Amygdala (tissue), 56 donors: ENCODE measurements around the gene ZNF384.
"Not testable (repeated sequence)": the region's sequence is repeated elsewhere in the genome, so short reads cannot be mapped to it uniquely, and the experiment has no call there.

ENCODE experiments used
- DNase-seq, 56 donors: peaks; one replicate each; lab custom pipeline; 2025; lab: John Stamatoyannopoulos, UW

Gene ZNF384

DNA sequence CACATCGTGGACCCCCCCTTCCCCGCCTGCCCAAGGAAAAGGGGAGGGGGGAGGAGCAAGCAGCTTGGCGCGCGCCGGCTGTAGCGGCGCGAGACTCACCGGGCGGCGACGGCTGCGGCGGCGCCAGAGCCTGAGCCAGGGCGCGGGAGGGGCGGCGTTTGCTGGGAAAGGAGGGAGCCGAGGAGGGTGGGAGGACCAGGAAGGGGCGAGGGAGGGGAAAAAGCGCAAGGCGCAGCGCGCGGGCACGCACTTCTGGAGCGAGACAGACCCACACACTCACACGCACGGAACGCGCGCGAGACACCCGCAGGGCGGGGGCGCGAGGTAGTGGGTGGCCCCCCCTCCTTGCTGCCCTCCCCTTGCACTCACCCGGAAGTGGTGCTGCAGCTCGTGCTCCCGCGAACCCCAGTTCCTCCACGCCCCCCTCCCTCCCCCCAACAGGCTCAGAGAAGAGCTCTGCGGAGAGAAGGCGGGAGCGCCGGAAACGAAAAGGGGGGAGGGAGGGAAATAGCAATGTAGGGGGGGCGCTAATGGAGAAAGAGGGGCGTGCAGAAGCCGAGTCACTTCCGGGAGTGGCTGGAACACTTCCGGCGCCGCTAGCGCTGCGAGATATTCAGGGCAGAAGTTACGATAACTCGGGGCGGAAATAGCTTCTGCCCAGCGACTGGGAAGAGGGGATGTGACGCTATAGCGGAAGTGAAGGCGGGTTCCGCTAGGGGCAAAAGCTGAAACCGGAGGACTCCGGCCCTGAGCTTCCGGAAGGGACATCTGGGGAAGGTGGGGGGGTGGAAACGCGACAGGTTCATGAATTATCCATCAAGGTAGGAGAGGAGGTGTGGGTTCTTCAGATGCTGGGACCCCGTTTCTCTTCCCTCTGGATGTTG lies at the start of gene ZNF384:
Gene ZNF384 (minus strand): TSS at position 377 of the 884 bp plus-strand sequence. CDS start 9,855 bp downstream, outside the sequence.
- DNase-seq = peak; percentile 66 to 100 (median 98)

DNA sequence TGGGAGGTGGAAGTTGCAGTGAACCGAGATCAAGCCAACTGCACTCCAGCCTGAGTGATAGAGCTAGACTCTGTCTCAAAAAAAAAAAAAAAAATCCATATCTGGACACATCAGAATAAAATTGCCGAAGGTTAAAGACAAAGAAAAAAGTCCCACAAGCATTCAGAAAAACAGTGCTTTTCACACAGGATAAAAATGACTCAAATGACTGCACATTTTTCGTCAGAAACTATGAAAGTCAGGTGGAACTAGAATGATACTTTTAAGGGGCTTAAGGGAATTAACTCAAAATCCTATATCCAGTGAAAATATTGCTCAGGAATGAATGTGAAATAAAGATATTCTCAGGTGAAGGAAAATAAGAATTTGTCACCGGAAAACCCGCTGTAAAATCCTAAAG lies 47.6 kb upstream of the ZNF384 start:
- DNase-seq = no peak

DNA sequence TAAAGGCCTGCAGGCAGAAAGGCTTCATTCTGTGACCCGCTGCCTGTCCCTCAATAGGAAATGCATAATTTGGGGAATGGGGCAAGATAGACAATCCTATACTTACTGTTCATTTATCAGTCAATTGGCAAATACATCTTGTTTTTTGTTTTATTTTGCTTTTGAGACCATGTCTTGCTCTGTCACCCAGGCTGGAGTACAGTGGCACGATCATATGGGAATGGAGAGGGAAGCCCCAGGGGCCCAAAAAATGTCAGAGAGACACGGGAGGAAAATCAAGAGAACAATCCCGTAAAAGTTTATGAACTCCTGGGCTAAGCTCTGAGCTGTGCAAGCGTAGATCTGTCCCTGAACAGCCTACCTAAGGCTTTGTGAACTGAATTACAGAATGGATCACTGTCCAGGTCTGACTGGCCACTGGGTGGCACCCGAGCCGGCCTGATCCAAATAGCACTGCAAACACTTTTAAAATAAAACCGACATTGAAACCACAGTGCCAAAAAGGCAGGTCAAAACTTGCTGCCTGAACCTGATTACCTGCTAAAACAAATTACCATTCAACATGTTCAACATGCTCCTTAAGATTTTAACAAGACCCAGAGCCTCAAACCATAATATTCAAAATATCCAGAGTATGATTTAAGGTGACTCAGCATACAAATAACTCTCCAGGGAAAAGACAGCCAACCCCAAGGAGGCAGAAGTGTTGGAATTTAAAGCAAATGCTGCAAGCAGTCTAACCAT lies 46.4 kb upstream of the ZNF384 start:
- DNase-seq = peak in 37 of 56 donors; percentile 1 to 80 (median 27)

DNA sequence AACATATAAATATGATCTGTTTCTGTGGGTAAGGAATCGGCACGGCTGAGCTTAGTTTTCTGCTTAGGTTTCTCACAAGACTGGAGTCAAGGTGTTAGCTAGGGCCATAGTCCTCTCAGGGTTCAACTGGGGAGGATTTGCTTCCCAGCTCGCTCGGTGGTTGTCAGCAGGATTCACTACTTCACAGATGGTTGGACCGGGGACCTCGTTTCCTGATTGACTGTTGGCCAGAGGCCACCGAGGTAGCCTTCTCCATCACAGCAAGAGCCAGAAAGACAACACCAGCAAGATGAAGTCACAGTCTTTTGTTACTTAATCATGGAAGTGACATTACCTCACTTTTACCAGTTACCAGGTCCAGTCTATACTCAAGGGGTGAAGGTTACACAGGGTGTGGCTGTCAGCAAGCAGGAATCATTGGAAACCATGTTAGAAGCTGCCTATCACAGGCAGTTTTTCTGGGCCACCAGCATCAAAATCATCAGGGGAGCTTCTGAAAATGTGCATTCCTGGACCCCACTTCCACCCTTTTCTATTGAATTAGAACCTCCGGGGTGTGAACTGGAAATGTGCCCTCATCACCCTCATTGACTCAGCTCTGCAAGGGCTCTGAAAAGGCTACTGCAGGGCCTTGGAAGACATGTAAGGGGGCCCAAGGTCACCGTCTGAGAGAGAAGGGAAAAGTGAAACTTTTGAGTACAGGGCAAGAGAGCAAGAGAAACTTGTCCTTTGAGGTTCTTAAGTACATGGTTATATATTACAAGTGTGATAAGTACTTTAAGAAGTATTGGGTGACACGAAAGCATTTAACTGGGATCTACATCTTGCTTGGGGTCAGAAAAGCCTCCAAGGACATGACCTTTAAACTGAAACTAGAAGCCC lies 45.6 kb upstream of the ZNF384 start:
- no peak for DNase-seq

DNA sequence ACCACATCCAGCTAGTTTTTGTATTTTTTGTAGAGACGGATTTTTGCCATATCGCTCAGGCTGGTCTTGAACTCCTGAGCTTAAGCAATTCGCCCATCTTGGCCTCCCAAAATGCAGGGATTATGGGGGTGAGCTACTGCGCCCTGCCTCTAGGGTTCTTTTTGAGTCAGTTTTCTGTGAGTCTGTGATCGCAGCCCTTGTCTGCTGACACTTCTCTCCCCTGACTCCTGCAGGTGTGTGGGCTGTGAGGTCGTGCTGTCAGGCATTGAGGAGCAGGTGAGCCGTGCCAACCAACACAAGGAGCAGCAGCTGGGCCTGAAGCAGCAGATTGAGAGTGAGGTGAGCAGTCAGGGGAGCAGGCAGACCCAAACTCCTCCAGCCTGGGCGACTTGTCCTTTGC lies 41.0 kb upstream of the ZNF384 start:
- DNase-seq = no peak

DNA sequence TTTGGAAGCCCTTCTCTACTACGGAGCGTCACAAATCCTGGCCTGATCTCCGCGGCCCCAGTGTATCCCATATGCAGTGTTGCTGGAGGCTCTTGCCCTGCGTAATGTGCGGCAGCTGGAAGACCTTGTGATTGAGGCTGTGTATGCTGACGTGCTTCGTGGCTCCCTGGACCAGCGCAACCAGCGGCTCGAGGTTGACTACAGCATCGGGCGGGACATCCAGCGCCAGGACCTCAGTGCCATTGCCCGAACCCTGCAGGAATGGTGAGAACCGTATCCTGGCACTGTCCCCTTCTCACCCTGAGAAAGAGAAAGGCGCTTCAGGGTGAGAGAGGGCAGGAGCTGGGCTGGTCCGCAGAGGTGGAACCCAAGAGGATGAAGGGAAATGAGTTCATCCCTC lies 40.0 kb upstream of the ZNF384 start:
- DNase-seq = no peak

DNA sequence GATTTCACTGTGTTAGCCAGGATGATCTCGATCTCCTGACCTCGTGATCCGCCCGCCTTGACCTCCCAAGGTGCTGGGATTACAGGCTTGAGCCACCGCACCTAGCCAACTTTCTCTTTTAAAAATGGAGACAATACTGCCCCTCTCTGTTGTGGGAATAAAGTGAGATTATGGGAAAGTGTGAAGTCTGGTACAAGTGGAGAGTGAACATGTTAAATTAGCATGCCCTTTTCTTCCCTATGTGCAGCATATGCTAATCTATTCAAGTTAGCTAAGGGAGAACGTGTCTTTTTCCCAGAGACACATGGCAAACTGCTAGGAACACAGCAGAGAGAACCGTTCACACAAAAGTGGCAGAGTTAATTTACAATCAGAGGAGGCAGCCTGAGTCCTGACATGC lies 36.2 kb upstream of the ZNF384 start:
- DNase-seq = no peak

DNA sequence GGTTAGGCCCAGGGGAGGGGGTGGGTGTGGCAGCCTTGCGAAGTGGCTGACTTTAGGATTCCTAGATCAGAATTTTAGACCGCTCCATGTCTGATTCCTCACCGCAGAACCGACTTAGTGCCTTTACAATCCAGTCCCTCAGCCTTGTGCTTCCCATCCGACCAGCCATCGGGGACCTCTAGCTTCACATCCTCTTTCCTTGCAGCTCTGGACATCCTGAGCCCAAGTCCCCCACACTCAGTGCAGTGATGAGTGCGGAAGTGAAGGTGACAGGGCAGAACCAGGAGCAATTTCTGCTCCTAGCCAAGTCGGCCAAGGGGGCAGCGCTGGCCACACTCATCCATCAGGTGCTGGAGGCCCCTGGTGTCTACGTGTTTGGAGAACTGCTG lies 35.2 kb upstream of the ZNF384 start:
- peak in 12 of 56 donors; percentile 18 to 55 (median 39) for DNase-seq

DNA sequence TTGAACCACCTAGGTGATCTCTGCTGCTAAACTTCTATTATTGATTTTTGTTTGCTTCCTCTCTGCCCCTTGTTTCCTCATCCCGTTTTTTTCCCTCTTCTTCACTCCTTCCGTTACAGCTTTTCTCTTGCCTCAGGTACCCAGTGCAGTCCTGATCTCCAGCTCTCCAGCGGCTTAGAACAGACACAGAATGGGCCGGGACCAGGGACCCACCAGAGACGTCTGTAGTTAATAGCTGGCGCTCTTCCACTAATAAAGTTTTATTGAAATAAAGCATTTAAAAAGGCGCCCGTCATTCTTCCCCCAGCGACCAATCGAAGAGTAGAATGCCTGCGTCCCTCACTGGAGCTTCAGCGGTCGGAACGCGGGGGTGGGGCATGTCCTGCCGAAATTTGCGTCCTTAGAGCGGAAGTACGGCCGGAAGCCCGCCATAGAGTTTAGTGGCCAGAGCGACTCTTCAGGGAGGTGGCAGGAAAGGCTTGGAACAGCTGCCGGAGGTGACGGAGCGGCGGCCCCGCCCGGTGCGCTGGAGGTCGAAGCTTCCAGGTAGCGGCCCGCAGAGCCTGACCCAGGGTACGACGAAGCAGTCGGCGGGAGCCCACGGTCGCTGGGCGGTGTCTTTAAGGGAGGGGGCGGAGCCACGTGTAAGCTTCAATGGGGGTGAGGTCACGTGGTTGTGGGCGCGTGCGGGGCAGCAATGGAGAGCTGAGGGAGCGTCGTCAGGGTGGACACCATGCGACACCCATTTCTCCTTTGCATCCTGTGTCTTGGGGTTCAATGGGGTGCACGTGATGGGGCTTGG lies 34.6 kb upstream of the ZNF384 start, which contains the start of gene COPS7A:
Gene COPS7A (plus strand): TSS at position 440 of the 802 bp plus-strand sequence. CDS start 611 bp downstream, outside the sequence.
- DNase-seq = peak; percentile 62 to 99 (median 97)

DNA sequence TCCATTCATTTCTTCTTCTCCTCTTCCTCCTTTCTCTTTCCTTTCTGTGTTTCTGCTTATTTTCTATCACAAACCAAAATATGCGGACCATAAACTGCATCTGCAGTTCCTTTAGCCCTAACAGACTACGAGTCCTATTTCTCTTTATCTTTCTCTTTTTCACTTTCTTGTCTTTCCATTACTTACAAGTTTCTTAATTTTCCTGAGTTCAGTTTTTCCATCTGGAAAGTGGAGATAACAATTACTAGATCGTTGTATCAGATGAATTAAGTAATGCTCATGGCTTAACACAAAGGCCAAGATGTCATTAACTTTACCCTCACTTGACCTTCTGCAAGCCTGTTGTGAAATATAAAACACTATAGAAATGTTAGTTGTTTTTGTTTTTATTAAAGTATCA lies 33.7 kb upstream of the ZNF384 start:
- no peak for DNase-seq

DNA sequence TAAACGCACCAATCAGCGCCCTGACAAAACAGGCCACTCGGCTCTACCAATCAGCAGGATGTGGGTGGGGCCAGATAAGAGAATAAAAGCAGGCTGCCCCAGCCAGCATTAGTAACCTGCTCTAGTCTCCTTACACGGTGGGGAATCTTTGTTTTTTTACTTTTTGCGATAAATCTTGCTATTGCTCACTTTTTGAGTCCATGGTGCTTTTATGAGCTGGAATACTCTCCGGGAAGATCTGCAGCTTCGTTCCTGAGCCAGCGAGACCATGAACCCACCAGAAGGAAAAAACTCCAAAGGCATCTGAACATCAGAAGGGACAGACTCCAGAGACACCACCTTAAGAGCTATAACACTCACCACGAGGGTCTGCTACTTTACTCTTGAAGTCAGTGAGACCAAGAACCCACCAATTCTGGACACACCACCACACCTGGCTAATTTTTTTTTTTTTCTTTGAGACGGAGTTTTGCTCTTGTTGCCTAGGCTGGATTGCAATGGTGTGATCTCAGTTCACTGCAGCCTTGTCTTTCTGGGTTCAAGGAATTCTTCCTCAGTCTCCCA lies 27.8 kb upstream of the ZNF384 start:
- DNase-seq = no peak

DNA sequence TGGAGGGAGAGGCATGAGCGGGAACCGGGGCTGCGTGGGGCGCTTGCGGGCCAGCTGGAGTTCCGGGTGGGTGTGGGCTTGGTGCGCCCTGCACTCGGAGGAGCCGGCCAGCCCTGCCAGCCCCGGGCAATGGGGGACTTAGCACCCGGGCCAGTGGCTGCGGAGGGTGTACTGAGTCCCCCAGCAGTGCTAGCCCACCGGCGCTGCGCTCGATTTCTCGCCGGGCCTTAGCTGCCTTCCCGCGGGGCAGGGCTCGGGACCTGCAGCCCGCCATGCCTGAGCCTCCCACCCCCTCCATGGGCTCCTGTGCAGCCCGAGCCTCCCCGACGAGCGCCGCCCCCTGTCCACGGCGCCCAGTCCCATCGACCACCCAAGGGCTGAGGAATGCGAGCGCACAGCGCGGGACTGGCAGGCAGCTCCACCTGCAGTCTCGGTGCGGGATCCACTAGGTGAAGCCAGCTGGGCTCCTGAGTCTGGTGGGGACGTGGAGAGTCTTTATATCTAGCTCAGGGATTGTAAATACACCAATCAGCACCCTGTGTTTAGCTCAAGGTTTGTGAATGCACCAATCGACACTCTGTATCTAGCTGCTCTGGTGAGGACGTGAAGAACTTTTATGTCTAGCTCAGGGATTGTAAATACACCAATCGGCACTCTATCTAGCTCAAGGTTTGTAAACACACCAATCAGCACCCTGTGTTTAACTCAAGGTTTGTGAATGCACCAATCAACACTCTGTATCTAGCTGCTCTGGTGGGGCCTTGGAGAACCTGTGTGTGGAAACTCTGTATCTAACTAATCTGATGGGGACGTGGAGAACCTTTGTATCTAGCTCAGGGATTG lies 27.1 kb upstream of the ZNF384 start:
- not testable (repeated sequence) for DNase-seq

DNA sequence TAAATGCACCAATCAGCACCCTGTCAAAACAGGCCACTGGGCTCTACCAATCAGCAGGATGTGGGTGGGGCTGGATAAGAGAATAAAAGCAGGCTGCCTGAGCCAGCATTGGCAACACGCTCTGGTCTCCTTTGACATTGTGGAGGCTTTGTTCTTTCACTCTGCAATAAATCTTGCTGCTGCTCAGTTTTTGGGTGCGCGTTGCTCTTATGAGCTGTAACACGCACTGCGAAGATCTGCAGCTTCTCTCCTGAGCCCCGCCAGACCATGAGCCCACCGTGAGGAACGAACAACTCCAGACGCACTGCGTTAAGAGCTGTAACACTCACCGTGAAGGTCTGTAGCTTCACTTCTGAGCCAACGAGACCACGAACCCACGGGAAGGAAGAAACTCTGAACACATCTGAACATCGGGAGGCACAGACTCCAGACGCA lies 19.8 kb upstream of the ZNF384 start:
- no peak for DNase-seq

DNA sequence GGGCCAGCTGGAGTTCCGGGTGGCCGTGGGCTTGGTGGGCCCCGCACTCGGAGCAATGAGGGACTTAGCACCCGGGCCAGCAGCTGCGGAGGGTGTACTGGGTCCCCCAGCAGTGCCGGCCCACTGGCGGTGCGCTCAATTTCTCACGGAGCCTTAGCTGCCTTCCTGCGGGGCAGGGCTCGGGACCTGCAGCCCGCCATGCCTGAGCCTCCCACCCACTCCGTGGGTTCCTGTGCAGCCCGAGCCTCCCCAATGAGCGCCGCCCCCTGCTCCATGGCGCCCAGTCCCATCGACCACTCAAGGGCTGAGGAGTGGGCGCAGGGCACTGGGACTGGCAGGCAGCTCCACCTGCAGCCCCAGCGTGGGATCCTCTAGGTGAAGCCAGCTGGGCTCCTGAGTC lies 19.2 kb upstream of the ZNF384 start:
- DNase-seq = not testable (repeated sequence)

DNA sequence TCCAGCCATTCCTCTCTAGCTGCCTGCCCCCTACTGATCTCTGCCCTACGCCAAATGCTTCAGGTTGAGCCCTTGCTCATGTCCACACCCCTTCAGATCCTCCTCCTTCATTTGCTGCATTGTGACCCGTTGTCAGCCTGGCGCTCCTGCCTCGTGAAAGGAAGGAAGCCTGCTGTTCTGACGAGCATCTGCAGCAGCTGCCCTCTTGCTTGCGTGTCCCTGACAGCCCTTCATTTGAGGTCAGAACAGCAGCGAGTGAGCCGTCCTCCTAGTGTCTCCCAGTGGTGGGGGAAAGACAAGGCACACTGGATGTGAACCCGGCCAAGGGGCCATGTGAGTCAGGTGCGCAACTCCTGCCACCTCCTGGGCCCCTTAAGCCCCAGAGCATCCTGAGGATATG lies 14.5 kb upstream of the ZNF384 start:
- DNase-seq = no peak

DNA sequence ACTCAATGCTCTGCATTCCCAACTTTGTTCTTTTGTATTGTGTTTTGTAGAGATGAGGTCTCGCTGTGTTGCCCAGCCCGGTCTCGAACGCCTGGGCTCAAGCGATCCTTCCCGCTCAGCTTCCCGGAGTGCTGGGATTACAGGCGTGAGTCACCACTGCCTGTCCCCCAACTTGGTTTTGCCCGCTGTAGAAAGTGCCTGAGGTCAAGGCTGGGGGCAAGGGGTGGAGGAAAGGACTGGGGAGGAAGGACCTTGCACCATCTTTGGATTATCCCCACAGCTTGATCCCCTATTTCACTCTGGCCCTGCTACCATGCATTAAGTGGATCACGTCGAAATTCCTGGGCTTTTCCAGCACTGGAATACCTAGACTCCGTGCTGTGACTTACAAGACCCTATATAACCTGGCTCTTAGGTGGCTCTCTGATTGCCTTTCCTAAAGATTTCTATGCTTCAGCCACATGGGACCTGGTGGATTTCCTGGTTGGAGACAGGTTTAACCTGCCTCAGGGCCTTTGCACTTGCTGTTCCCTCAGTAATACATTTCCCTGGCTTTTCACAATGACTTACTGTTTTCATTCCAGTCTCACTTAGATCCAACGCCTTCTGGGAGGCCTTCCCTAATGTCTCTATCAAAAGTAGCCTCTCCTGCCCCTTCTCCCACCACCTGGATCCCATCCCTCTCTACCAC lies 12.0 kb upstream of the ZNF384 start:
- DNase-seq = no peak

DNA sequence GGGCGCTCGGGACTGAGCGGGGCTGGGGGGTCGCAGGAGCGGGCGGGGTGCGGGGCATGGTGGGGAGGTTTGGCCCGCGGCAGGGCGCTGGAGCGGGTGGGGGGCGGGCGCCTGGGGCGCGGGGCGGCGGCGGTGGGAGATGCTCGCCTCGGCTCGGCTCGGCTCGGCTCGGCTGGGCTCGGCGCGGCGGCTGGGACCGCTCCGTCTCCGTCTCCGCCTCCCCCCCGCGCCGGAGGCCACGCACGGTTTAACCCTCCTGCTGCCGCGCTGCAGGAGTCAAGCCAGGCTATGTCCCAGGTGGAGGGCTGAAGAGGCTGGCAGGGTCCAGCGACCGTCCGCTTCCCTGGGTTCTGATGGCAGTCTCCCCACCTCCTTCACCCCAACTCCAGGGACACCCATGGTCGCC lies 11.5 kb upstream of the ZNF384 start, which contains the start of gene PIANP:
Gene PIANP (minus strand): TSS at position 170 of the 406 bp plus-strand sequence. CDS start 2,754 bp downstream, outside the sequence.
- peak in 19 of 56 donors; percentile 3 to 63 (median 26) for DNase-seq
